ENCODE results near the gene POLR2M. TPM values are rescaled to one million over a fixed set of nuclear protein-coding genes. Genes with fewer than 3 reads are reported as not detected.

The POLR2M gene
- total RNA-seq, 1 experiment from 2014 or later: 768 TPM

DNA sequence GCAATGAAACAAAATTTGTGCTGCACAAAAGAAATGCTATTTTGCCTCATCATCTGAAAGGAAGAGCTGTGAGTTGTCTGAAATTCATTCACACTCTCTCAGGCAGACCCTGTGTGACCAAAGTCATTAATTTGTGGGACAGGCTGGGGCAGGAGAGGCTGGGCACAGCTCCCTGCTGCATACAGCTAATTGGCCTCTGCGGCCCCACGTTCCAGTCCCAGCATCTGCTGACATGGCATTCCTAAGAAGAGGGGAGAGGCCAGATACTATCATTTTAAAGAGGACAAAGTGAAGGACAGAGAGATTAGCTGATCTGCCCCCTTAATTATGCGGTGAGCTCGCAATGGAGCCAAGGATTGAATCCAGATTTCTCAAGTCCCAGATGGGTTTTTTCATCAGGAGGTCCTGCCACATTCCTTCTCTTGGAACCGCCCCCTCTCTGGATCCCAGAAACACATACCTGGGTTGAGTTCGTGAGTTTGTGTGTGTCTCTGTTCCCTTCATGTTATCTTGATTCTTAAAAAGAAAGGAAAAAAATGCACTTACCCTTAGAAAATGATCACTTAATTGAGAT lies 25.1 kb downstream of the POLR2M start:
- in situ Hi-C loops (cut with HindIII; ENCODE audit: low pct_unique_long_range_greater_than_20kb, low sequenced_read_pairs): no loop called here
- no peak for DNase-seq (ENCODE audit: low read depth)

DNA sequence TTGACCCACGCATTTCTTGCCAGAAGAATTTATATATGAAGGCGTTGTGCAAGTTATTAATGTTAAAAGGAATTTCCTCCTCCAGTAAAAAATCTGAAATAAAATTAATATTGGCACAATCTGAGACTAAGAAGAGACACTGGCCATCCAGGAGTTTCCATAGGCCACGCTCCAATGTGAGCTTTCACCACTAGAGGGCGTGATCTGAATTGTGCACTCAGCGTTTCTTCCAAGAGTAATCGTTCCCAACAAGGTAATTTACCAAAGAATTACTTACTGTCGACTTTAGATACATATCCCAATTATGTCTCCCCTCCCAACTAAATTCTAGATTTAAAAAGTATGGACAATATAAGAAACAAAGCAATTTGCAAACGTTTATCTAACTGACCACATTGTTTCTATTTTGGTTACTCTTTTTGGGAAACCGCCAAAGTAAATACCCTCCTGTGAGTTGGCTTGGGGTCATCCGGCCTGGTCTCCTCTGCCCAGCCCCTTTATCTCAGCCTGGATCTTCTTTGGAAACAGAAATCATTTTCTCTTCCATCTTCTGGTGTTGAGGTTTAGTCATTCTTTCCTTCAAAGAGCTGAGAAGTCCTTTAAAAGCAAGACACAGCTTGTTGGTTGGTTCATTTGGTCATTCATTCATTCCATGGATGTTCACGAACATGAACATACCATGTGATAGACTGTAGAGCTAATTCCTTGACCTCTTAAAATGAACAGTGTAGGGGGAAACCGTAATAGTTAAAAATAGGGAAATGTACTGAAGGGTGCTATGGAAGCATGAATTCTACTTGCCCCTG lies 26.2 kb downstream of the POLR2M start:
- peak; percentile 42 for DNase-seq (ENCODE audit: low read depth)
- in situ Hi-C loops (cut with HindIII; ENCODE audit: low pct_unique_long_range_greater_than_20kb, low sequenced_read_pairs): no loop called here

GRCh38 chr15:57734860-57735259 lies 28.3 kb downstream of the POLR2M start:
- DNase-seq (ENCODE audit: low read depth): no peak
- in situ Hi-C loops (cut with HindIII; ENCODE audit: low pct_unique_long_range_greater_than_20kb, low sequenced_read_pairs): no loop called here

DNA sequence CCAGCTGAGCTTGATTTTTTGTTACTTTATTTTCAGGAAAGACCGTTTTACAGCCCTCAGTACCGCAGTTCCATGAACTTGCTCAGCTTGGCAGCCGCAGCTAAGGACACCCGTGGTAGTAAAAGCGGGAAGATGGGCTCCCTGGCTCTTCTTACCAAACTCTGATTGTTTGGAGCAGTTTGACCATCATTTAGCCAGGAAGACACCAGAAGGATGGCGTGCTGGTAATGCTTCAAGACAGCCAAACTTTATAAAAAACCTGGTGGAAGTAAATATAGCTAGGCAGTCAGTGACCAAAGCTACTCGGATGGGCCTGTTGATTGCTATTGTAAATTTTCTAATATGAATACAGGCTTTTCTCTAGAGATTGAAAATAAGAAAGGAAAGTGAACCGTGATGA lies 28.9 kb downstream of the POLR2M start:
- DNase-seq (ENCODE audit: low read depth): no peak
- in situ Hi-C loops (cut with HindIII; ENCODE audit: low pct_unique_long_range_greater_than_20kb, low sequenced_read_pairs): no loop called here

DNA sequence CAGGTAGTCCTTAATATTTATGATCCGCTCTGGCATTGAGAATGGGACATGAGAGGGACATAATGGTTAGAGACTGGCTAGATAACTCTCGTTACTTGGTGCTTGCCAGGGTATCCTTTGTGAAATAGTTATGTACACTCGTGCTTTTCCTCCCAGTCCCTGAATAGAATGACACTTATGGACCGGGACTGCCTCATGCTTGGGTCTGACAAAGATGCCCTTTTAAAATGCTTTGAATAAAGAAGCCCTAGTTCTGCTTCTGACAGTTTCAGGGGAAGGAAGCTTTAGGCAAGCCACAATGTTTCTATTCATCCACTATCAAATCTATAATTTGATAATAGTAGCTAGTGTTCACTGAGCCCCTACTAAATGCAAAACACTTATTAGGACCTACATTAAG lies 29.4 kb downstream of the POLR2M start:
- no peak for DNase-seq (ENCODE audit: low read depth)
- in situ Hi-C loops (cut with HindIII; ENCODE audit: low pct_unique_long_range_greater_than_20kb, low sequenced_read_pairs): no loop called here

GRCh38 chr15:57736591-57736990 lies 30.1 kb downstream of the POLR2M start:
- DNase-seq (ENCODE audit: low read depth): no peak
- in situ Hi-C loops (cut with HindIII; ENCODE audit: low pct_unique_long_range_greater_than_20kb, low sequenced_read_pairs): no loop called here

GRCh38 chr15:57738734-57739237 lies 32.3 kb downstream of the POLR2M start:
- in situ Hi-C loops (cut with HindIII; ENCODE audit: low pct_unique_long_range_greater_than_20kb, low sequenced_read_pairs): no loop called here
- no peak for DNase-seq (ENCODE audit: low read depth)

DNA sequence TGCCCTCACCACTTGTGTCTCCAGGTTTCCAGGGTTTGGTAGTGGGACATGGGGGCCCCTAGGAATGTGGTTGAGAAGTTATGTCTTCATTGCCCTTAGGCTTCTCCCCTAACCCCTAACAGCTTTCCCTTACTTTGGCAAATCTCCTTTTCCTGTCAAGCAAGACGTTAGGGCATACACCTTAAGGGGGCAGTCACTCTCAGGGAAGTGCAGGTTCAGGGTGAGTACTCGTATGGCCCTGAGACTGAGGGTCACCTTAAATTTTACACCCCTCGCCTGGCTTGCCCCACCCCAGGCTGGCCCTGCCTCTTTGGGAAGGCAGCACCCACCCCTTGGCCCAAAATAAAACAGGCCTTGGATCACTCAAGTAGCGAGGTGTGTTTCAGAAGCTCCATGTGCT lies 33.5 kb downstream of the POLR2M start:
- in situ Hi-C loops (cut with HindIII; ENCODE audit: low pct_unique_long_range_greater_than_20kb, low sequenced_read_pairs): no loop called here
- no peak for DNase-seq (ENCODE audit: low read depth)

DNA sequence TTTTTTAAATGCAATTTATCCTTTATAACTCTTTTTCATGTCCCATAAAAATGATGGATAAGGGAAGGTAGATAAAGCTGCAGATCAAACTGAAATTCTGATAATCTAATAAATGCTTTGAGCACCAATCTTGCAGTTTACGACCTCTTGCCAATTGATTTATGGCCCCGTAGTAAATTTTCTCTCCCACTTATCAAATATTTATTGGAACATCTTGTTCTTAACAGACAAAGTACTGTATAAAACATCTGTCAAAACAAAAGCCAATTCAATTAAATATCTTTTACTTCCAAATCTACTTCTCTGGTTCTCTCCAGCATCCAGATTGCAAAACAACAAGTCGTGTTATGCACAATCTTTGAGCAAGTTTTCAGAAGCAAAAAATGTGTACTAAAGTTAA lies 34.6 kb downstream of the POLR2M start:
- DNase-seq (ENCODE audit: low read depth): no peak
- in situ Hi-C loops (cut with HindIII; ENCODE audit: low pct_unique_long_range_greater_than_20kb, low sequenced_read_pairs): no loop called here

DNA sequence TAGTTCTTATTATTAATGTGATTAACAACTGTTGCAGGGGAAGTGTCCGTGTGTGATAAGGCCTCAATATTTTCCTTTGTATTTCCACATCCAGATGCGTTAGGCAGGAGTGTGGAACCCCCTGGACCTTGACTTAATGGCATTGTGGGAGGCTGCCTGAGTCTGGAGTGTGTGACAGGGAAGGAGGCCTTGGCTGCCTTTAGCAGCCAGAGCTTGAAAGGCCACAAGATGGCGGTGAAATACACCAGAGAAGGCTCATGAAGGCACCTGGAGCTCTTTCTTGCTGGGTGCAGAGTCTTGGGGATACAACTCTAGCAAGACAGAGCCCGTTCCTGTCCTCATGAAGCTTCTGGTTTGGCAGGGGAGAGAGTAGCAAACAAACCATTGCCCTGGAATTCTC lies 36.9 kb downstream of the POLR2M start:
- in situ Hi-C loops (cut with HindIII; ENCODE audit: low pct_unique_long_range_greater_than_20kb, low sequenced_read_pairs): no loop called here
- no peak for DNase-seq (ENCODE audit: low read depth)

DNA sequence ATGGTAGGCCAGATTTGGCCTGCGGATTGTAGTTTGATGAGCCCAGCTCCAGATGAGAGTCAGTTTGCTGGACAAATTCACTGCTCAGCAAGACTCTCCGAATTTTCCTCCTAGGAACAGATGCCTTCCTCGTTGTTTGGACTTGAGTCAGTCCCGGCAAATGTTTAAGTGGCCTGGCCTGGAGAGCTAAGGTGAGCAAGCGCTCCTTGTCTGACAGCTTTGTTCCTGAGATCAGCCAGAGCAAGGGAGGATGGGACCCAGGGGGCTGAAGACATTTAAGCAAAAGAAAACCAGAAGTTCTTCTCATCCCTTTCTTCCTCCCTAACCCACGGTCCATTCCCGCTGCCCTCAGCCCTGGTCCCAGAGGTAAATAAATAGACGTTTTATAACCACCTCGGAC lies 40.3 kb downstream of the POLR2M start:
- DNase-seq (ENCODE audit: low read depth): no peak
- in situ Hi-C loops (cut with HindIII; ENCODE audit: low pct_unique_long_range_greater_than_20kb, low sequenced_read_pairs): no loop called here

GRCh38 chr15:57747206-57747896 lies 40.8 kb downstream of the POLR2M start:
- in situ Hi-C loops (cut with HindIII; ENCODE audit: low pct_unique_long_range_greater_than_20kb, low sequenced_read_pairs): no loop called here
- no peak for DNase-seq (ENCODE audit: low read depth)

- in situ Hi-C loops (cut with HindIII; ENCODE audit: low pct_unique_long_range_greater_than_20kb, low sequenced_read_pairs): no loop called here
- peak; percentile 7 for DNase-seq (ENCODE audit: low read depth)
Observed at GRCh38 chr15:57751177-57751800, 44.8 kb downstream of the POLR2M start.

DNA sequence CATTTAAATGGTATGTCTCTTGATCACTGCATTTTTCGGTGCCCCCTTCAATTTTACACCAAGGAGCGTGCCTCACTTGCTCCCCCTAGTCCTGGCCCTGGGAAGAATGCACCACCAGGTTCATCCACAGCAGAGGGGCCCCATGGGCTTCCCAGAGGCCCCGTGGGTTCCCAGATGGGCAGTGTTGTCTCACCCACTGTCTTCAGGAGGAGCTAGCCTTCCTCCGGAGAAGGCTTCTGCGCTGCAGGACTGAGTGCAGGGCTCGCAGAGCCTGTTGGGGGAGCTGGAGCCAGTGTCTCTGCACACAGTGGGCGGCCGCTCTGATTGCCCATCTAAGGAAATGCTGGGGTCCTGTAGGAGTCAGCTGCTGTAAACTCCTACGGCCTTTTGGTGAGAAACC lies 45.9 kb downstream of the POLR2M start:
- in situ Hi-C loops (cut with HindIII; ENCODE audit: low pct_unique_long_range_greater_than_20kb, low sequenced_read_pairs): no loop called here

GRCh38 chr15:57752840-57753239 lies 46.3 kb downstream of the POLR2M start:
- in situ Hi-C loops (cut with HindIII; ENCODE audit: low pct_unique_long_range_greater_than_20kb, low sequenced_read_pairs): no loop called here

More for the DNA sequence above, 45.9 kb downstream of the POLR2M start:
- DNase-seq (ENCODE audit: low read depth): no peak

DNA sequence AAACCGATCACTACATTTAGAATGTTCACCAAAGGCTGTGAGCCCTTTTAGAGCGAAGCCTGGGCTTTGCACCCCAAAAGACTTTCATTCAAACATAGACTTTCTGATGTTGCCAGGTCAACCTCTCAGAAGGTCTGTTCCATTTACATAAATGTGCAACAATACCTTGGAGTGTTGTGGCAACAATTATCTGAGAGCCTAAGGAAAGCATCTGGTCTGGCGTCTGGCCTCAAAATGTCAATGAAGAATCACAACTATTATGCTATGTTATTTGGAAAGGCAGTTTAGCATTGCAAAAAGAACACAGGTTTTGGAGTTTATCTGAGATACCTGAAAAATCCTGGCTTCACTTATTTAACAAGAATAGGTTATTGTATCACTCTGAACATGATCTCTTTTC lies 50.0 kb downstream of the POLR2M start:
- no peak for DNase-seq (ENCODE audit: low read depth)
- in situ Hi-C loops (cut with HindIII; ENCODE audit: low pct_unique_long_range_greater_than_20kb, low sequenced_read_pairs): no loop called here

More at GRCh38 chr15:57752840-57753239, 46.3 kb downstream of the POLR2M start:
- no peak for DNase-seq (ENCODE audit: low read depth)

- no peak for DNase-seq (ENCODE audit: low read depth)
- in situ Hi-C loops (cut with HindIII; ENCODE audit: low pct_unique_long_range_greater_than_20kb, low sequenced_read_pairs): no loop called here
Observed at GRCh38 chr15:57758560-57758959, 52.0 kb downstream of the POLR2M start.

- in situ Hi-C loops (cut with HindIII; ENCODE audit: low pct_unique_long_range_greater_than_20kb, low sequenced_read_pairs): no loop called here
- DNase-seq (ENCODE audit: low read depth): no peak
Observed at GRCh38 chr15:57761562-57761961, 55.0 kb downstream of the POLR2M start.

DNA sequence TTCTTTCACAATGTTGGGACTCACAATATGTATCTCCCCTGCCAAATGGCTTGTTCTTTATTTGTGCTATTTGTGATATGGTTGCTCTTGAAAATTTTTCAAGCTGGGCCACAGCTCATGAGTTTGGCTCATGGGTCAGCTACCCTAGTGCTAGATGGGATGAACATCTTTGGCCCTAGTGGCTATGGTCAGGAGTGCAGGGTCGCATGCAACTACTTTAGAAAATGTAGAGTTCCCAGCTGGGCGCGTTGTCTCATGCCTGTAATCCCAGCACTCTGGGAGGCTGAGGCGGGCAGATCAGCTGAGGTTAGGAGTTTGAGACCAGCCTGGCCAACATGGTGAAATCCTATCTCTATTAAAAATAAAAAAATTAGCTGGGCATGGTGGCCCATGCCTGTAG lies 55.8 kb downstream of the POLR2M start:
- in situ Hi-C loops (cut with HindIII; ENCODE audit: low pct_unique_long_range_greater_than_20kb, low sequenced_read_pairs): no loop called here
- DNase-seq (ENCODE audit: low read depth): no peak

Data from Caki2 (cell line).